ENCODE measurements around the gene DIP2A. TPM values are rescaled to one million over a fixed set of nuclear protein-coding genes. Genes with fewer than 3 reads are reported as not detected.

Gene DIP2A
- total and polyA plus RNA-seq, 2 of the 8 experiments (the other 6 are each of a cell fraction or from before 2014, with no cell fraction given), result 16.0 to 27.1 TPM

DNA sequence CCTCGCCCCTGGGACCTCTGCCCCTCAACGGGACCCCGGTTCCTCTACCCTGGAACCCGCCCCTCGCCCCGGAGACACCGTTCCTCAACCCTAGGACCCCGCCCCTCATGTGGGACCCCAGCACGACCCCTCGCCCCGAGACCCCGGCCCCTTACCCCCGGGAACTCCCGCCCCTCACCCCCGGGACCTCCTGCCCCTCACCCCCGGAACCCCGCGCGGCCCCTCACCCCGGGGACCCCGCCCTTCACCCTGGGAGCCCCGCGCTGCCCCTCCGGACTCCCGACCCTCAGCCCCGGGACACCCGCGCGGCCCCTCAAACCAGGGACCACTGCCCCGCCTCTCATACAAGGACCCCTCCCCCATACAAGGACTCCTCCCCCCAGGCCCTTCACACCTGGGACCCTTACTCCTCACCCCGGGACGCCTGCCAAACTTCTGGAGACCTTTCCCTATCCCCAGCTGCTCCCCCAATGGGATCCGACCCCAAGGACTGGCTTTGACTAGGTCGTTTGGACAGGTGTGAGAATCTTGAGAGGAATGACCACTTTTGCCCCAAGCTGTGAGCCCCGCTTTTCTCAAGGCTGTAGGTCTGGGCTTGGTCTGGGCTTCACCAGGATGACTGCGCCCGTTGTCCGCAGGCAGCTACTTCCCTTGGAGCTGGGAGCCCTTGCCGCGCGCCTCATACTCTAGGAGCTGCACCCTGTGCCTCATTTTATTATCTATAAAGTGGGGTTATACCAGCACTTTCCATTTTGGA lies 843 bp downstream of the DIP2A start:
- Histone ChIP-seq H4K91ac (replicated peaks; ENCODE audit: insufficient read length, low read length) (no peak overlapping the region), H2BK15ac (ENCODE audit: low read length) (no peak overlapping the region), H3K27ac (ENCODE audit: low read depth, low read length) (no peak overlapping the region), H2AFZ (ENCODE audit: low read length) (peak overlapping the region; percentile 71; the same call in 1 of the 2 replicates), H3K4ac (replicated peaks; ENCODE audit: insufficient read length, low read depth, low read length) (no peak overlapping the region), H2AK5ac (ENCODE audit: low read depth, low read length) (no peak overlapping the region), H3K9ac (replicated peaks in 1 of 4; ENCODE audit: extremely low read depth in 1 of 4, low read depth in 3 of 4, low read length in 3 of 4) (peak overlapping the region in 1 of 4 experiments; percentile 9; a peak in 1 of 7 replicates), H3K4me3 (ENCODE audit: extremely low read depth in 1 of 4, insufficient read depth in 2 of 4, low read depth in 3 of 4, low read length in 4 of 4) (peak overlapping the region; percentile 66 to 93 (median 82)), H3K23me2 (ENCODE audit: low read depth, low read length) (peaks cover 8% of the 10 kb centered on the region), H4K5ac (ENCODE audit: insufficient read length, low read depth, low read length) (no peak overlapping the region), H2BK20ac (ENCODE audit: low read length) (no peak overlapping the region), H3K14ac (ENCODE audit: insufficient read length) (no peak overlapping the region), H2BK5ac (ENCODE audit: low read depth, low read length) (no peak overlapping the region), H3K56ac (replicated peaks; ENCODE audit: insufficient read length, low read depth, low read length) (no peak overlapping the region), H3K36me3 (ENCODE audit: control insufficient read depth in 2 of 4, insufficient read depth in 4 of 4, low read length in 3 of 4) (peaks cover 0 to 9% (median 3%) of the 10 kb centered on the region in 4 experiments; a peak in 3 of 8 replicates), H4K20me1 (replicated peaks in 1 of 2; ENCODE audit: control insufficient read depth in 1 of 2, insufficient read depth in 2 of 2, low read length in 2 of 2) (peaks cover 1 to 6% of the 10 kb centered on the region in 2 experiments), H3K4me1 (replicated peaks in 1 of 4; ENCODE audit: control insufficient read depth in 3 of 4, insufficient read depth in 4 of 4, low read length in 3 of 4) (peaks cover 0 to 6% (median 2%) of the 10 kb centered on the region in 4 experiments; a peak in 4 of 7 replicates), H3K9me3 (ENCODE audit: insufficient read depth in 2 of 2, low read depth in 1 of 2, low read length in 1 of 2) (no peaks in the 10 kb centered on the region), H3K27me3 (replicated peaks in 1 of 4; ENCODE audit: control insufficient read depth in 3 of 4, extremely low read depth in 1 of 4, insufficient read depth in 3 of 4, low read length in 3 of 4) (no peaks in the 10 kb centered on the region), H2BK120ac (replicated peaks; ENCODE audit: low read depth, low read length) (no peak overlapping the region), H3K23ac (ENCODE audit: insufficient read length) (no peak overlapping the region), H3K18ac (ENCODE audit: extremely low read depth, low read length) (no peak overlapping the region), H3K79me2 (ENCODE audit: control insufficient read depth in 1 of 2, insufficient read depth in 2 of 2, low read length in 2 of 2) (peaks cover 0 to 57% of the 10 kb centered on the region in 2 experiments; a peak in 2 of 4 replicates), H3K79me1 (ENCODE audit: low read depth, low read length) (peaks cover 12% of the 10 kb centered on the region; the same call in 1 of the 2 replicates), H2BK12ac (ENCODE audit: low read depth, low read length) (no peak overlapping the region), H4K8ac (ENCODE audit: extremely low read depth, insufficient read depth, low read length) (no peak overlapping the region), H3K4me2 (ENCODE audit: insufficient read depth in 1 of 2, low read depth in 2 of 2, low read length in 2 of 2) (peak overlapping the region; percentile 45 to 84)
- TF ChIP-seq, protein P1, sequence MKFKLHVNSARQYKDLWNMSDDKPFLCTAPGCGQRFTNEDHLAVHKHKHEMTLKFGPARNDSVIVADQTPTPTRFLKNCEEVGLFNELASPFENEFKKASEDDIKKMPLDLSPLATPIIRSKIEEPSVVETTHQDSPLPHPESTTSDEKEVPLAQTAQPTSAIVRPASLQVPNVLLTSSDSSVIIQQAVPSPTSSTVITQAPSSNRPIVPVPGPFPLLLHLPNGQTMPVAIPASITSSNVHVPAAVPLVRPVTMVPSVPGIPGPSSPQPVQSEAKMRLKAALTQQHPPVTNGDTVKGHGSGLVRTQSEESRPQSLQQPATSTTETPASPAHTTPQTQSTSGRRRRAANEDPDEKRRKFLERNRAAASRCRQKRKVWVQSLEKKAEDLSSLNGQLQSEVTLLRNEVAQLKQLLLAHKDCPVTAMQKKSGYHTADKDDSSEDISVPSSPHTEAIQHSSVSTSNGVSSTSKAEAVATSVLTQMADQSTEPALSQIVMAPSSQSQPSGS (IDR thresholded peaks at IDR 0.05; ENCODE audit: low read length), result no peak
- TF ChIP-seq EZH2 (IDR thresholded peaks at IDR 0.05; ENCODE audit: low read depth, low read length, severe bottlenecking), result no peak
- TF ChIP-seq KDM4A (IDR thresholded peaks at IDR 0.05; ENCODE audit: low read depth, low read length, severe bottlenecking), result peak; percentile 14
- TF ChIP-seq HDAC2 (IDR thresholded peaks at IDR 0.05; ENCODE audit: borderline replicate concordance in 1 of 2, low read depth in 2 of 2, low read length in 2 of 2), result no peak
- 12% methylated on average over 20 of the region's 41 CpGs; no CpG with 5 or more reads in 1 of the 2 experiments for WGBS, 2 experiments (ENCODE audit: extremely low coverage in 1 of 2, insufficient coverage in 1 of 2, insufficient read length in 1 of 2, insufficient replicate concordance in 2 of 2, low coverage in 1 of 2, low lambda C conversion rate in 2 of 2, missing lambda C conversion rate in 1 of 2)
- ChIA-PET POLR2A (ENCODE audit: partially characterized antibody) (interaction anchor here (0.6 kb wide), 1 partner anchor 150 kb away, joined by 3 read pairs; no protein-coding TSS in a partner anchor), CTCF (ENCODE audit: partially characterized antibody) (interaction anchor here (1.1 kb wide), 1 partner anchor 10 kb away, joined by 3 read pairs; no protein-coding TSS in a partner anchor)
- no peak for FAIRE-seq
- DNase-seq (ENCODE audit: low read depth in 1 of 2, low spot score in 2 of 2), result peak in 1 of 2 experiments; percentile 63
